Stimulated activated CD4-positive, alpha-beta T cell treated with anti-CD3 and anti-CD28 coated beads, Interleukin-2, amount 100 ng/mL, for 24 hours (primary cell): ENCODE data around the gene EHBP1.

ENCODE experiments used
- DNase-seq, 2 donors: peaks; one replicate each; pipeline ENCODE4 v3.0.0-alpha.2; 2020

The EHBP1 gene

GRCh38 chr2:63035169-63035568, 329.7 kb downstream of the EHBP1 start:
- DNase-seq = no peak

DNA sequence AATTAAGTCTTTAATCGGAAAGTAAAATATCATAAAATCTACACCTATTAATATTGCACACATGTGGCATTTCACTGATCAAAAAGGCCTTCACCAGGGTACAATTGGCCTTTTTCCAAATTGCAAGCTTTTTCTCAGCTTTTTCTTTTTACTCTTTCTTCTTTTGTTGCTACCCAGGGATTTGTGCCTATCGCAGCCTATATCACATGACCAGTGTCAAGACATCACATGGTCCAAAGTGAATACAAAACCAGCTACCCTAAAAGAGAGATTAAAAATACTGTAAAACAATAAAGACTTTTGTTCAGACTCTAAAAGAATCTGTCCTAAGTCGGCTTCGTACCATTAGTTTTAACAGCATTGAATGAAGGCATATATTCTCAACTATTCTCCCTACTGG, 330.1 kb downstream of the EHBP1 start:
- DNase-seq = no peak

DNA sequence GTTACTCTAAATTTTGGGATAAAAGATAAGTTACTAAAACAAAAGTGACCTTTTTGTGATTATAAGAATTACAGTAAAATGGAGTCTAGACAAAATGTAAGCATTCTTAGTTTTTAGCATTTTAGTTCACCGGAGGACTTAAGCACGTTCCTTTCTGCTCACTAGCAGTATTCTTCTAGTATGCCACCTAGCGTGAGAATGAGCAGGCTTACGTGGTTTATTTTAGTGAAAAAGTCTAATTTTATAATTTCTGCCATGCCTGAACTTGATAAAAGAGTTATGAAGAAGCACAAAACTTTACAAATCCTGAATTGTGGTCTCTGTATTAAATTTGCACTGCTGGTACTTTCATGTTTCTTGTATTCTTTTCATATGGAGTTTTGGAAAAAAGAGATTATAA, 332.5 kb downstream of the EHBP1 start:
- DNase-seq = no peak

GRCh38 chr2:63040586-63040985, 335.1 kb downstream of the EHBP1 start:
- DNase-seq = no peak

- no peak for DNase-seq
These were observed 336.1 kb downstream of the EHBP1 start for GRCh38 chr2:63041592-63041991.

DNA sequence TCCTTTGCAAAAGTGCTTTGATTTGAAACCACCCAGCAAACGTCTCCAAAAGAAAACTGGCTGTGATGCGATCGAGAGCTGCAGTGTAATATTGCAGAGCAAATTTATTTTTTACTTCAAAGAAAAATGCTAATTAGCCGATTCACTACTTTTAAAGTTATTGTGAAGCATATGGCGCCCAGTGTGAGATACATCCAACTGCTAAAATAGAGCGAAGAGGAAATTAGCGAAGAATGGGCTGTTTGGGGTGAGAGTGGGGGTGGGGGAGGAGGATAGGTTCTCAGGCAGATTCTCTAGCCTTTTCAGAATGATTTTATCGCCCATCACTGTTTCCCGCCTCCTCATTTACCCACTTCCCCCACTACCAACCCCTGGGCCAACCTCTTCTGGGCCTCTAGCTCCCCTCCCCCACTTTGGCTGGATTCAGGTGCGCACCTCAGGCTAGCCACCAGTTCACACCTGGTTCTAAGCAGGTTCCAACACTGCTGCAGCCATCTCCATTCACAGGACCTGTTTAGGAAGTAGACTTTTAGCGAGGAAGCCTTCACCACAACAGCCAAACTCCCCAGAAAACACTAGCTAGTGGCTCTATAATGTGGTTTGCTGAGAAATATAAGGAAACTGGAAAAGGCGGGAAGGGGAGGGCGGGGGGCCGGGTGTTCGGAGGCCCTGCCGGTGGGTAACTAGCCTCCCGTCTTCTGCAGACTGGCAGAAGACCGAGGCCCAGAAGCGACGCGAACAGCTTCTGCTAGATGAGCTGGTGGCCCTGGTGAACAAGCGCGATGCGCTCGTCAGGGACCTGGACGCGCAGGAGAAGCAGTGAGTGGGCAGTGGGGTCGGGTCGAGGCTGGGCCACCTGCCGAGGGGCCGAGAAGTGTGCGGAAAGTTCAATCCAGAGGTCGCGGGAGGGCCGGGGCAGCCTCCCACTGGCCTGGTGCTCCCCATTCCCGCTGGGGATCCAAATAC, 339.1 kb downstream of the EHBP1 start:
- DNase-seq = no peak

- DNase-seq = no peak
These were observed 341.0 kb downstream of the EHBP1 start for GRCh38 chr2:63046552-63046951.

- DNase-seq = no peak
These were observed 341.4 kb downstream of the EHBP1 start for GRCh38 chr2:63046961-63047320.

GRCh38 chr2:63047321-63048279, 342.1 kb downstream of the EHBP1 start:
- peak in 1 of 2 donors; percentile 36 for DNase-seq

- DNase-seq = peak in 1 of 2 donors; percentile 15
These were observed 343.1 kb downstream of the EHBP1 start for GRCh38 chr2:63048367-63049171.

- DNase-seq = peak in 1 of 2 donors; percentile 13
These were observed 343.9 kb downstream of the EHBP1 start for GRCh38 chr2:63049211-63049969.

DNA sequence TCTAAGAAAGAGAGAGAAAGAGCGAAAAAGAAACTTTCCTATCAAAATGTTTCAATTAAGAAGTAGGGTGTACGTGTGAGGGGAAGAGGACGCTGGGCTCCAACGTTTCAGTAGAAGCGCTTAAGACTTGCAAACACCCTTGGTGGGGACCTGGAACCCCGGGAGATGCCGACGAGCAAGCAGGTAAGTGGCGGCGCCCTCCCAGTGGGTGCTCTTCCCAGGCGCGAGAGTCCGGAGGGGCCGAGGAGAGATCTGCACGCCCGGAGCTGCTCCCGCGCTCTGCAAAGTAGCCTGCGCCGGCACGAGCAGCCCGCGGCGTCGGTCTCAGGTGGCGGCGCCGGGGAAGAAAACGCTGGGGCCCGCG, 344.4 kb downstream of the EHBP1 start:
- DNase-seq = peak in 1 of 2 donors; percentile 37

DNA sequence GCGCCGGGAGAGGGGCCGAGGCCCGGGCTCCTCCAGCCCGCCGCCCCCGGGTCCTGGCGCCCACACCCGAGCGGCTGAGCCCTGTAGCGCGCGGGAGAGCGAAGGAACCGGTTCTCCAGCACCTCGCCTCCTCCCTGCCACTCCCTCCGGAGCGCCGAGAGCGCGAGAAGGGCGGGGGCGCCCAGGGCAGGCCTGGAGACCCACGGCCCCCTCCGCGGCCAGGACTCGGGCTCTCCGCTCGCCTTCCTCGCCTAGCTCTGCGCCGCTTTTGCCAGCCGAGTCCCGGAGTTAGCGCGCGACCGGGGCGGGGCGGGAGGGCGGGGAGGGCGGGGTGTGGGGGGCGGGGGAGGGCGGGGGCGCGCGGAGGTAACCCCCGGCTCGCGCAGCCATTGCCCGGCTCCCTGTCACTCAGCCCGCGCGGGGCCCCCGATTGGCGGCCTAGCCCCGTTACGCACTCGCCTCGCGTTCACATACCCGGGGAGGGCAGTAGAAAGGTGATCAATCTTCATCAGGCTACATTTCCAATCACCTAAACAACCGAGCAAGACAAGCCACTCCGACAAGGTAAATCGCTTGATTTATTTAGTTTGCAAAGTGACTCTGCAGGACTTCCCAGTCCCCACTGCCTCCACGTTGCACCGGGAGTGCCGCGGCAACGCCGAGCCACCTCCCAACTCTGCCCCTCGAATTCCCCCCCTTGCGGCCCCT, 345.0 kb downstream of the EHBP1 start, which contains the start of gene OTX1:
Gene OTX1 (plus strand): TSS at position 497 of the 708 bp plus-strand sequence. CDS start 2,161 bp downstream, outside the sequence.
- DNase-seq = peak; percentile 39 to 75

DNA sequence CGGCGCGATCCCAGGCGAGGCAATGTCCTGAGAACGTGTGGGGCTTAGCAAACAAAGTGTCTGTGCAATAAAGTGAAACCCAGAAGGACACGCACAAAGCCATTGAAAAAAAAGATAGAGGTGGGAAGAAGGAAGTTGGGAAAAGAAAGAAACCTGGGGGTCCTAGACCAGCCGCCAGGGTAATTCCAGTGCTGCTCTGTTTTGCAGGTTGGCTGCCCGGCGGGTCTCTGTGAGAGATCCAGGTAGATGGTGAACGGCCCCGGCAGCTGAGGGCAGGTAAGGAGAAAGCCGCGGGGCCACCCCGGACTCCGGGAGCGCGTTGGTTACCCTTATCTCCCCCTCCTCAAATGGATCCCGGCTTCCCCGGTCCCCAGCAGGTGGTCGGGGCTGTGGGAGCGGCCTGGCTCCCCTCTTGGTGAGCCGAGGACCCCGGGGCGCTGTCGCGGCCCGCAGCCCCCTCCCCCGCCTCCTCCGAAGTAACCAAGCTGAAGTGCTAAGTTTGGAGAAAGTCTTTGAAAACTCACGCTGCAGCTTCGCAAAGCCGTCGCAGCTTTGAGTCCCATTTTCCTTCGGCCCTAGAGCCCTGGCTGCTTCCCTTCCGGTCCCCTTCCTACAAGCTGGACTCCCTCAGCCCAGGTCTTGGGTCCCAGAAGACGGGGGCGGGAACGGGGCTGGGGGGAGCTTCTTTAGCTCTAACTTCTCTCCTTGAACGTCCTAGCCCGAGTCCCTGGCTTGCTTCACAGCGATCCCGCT, 345.7 kb downstream of the EHBP1 start:
- peak in 1 of 2 donors; percentile 10 for DNase-seq

DNA sequence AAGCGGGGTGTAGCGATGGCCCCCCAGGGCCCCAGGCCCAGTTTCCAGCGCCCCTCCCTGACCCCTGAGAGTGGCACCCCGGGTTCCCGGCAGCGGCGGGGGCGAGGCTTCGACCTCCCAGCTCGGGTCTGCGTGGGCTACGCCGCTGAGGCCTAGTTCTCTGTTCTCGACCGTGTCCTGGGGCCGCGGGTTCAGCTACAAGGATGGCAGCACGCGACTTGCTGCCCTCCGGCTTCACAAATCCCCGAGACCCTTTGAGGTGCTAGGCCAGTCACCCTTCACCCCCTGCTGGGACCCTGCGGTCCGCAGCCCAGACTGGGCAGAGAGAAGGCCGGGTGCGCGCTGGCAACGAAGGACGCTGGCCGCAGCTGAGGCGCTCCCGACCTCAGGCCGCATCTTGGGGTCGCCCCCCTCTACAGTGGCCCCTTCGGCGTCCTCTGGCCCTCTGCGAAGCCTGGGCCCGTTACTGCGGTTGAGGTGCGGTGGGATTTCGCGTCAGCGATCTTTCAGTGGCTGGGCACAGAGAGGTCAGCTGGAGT, 346.4 kb downstream of the EHBP1 start:
- no peak for DNase-seq

DNA sequence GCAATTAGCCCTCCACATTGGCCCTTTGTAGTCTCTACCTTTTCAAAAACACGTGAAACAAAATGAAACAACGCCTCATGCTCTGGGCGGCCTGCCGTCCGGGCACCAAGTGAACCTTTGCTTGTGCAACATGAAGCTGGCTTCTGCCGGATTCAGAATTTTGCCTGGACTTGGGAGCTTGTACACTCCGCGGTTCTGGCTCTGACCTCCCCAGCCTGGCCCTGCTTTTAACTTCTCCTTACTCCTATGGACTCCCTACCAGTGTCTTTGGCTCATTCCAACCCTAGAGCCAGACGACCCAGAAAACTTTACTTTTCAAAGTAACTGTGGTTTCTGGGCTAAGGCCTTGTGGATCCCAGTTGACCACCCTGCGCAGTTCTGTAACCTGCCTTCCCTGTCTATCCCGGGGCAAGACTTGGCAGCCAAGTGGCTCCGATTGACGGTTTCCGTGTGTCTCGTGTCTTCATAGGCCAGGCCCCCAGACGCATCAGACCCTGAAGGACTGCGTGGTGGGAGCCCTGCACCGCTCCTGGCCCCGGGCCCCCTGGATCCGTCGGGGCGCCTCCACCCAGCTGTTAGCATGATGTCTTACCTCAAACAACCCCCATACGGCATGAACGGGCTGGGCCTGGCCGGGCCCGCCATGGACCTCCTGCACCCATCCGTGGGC, 347.0 kb downstream of the EHBP1 start:
- DNase-seq = peak in 1 of 2 donors; percentile 6

DNA sequence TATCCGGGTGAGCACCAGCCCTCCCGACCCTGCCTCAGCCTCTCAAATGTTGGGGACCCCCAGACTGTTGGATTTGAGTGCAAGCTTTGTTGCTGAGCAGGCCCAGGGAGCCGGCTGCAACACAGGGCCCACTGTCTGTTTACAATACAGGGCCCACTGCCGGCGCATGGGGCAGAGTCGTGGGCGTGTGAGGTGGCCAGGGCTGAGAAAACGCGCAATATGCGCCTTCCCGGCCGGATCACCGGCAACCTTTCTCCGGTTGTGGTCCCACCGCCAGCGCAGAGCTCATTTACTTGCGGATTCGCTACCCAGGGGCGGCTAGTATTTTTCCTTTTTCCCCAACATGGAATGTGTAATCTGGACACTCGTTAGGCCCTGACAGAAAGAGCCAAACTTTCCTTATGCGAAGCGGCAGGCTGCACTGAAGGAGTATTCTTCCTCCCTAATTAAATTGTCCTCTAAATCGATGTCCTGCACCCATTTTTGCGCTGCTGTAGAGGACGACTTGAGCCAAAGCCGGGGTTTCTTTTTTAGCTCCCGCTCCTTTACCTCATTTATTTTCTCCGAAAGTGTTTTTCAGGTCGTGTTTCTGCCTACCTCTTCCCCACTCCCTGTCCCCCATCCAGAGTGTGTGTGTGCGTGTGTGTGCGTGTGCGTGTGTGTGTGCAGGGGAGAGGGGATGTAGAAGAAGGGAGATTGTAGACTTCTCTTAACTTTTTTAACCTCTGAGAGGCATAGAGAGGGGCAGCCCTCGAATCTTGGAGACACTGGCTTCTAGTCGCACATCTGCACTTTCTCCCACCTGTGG, 347.8 kb downstream of the EHBP1 start:
- peak in 1 of 2 donors; percentile 12 for DNase-seq

- peak; percentile 26 to 53 for DNase-seq
These were observed 348.5 kb downstream of the EHBP1 start for GRCh38 chr2:63053889-63054602.
